UCSD-AML1 (cell line): ENCODE results near the gene SERTAD2.

Experiments used
- DNase-seq: peaks from one replicate; lab custom pipeline; 2025; ENCODE audit not compliant: unreplicated experiment; lab: John Stamatoyannopoulos, UW

SERTAD2 gene, protein sequence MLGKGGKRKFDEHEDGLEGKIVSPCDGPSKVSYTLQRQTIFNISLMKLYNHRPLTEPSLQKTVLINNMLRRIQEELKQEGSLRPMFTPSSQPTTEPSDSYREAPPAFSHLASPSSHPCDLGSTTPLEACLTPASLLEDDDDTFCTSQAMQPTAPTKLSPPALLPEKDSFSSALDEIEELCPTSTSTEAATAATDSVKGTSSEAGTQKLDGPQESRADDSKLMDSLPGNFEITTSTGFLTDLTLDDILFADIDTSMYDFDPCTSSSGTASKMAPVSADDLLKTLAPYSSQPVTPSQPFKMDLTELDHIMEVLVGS

DNA sequence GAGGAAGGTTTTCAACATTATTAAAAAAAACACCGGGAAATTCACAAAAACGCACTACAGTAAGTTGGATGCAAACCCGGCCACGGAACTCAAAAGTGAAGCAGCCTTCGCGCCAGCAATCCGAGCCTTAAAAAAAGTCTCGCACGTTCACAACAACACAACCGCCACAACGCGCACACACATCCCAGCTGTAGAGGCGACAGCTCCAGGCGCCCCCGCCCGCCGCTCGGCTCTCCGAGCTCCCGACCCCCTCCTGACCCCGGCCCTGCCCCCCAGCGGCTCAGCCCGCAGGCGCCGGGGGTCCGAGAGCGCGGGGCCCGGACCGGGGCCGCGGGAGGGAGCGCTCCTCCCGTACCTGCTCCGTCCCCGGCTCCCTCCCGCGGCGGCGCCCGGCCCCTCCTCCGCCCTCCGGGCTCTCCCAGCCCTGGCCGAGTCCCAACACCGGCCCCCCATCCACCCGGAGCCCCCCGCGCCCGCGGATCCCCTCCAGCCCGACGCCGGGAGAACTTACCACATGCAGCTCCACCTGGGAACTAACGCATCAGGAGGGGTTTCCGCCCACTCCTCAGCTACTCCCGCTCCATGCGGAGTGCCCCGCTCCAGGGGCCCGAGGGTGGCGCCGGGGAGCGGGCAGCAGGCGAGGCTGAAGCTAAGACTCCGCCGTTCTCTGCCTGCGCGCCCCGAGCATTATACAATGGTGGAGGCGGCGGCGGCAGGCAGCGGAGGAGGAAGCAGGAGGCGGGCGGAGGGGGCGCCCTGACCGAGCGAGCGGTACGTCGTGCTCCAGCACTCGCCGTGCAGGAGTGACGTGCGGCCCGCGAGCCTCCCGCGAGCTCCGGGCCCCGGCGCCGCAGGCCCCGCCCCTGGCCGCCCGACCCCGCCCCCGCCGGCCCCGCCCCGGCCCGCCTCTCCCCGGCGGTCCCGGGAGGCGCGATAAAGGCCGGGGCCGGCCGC is at the start of gene SERTAD2:
Gene SERTAD2 (minus strand): TSS at position 805 of the 954 bp plus-strand sequence. CDS start 17,042 bp downstream, outside the sequence.
- DNase-seq: peak; percentile 88

DNA sequence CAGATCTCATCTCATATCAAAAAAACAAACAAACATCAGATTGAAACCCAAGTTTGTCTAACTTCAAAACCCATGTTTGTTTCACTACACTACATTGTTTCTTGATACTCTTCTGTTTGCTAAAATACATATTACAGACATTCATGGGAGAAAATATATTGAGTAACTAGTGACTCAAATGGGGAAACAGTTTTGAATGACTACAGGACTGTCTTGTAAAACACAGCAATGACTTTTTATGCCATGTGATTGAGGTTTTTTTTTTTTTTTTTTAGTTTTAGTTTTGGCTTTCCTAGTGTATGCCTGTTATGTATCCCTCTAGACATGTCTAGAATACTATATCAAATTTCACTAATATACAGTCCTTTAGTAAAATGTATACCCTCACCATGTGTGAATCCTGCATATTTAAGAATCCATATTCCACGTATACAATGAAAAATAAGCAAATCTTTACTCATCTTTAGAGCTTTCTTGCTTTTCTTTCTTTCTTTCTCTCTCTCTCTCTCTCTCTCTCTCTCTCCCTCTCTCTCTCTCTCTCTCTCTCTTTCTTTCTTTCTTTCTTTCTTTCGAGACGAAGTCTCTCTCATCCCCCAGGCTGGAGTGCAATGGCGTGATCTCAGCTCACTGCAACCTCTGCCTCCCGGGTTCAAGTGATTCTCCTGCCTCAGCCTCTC is 46.6 kb upstream of the SERTAD2 start:
- DNase-seq: no peak

DNA sequence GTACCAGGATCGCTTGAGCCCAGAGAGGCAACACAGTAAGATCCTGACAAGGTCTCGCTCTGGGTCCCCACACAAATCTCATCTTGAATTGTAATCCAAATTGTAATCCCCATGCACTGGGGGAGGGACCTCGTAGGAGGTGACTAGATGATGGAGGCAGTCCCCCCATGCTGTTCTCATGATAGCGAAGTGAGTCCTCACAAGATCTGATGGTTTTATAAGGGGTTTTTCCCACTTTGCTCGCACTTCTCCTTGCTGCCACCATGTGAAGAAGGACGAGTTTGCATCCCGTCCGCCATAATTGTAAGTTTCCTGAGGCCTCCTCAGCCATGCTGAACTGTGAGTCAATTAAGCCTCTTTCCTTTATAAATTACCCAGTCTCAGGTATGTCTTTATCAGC is 46.0 kb upstream of the SERTAD2 start:
- no peak for DNase-seq

DNA sequence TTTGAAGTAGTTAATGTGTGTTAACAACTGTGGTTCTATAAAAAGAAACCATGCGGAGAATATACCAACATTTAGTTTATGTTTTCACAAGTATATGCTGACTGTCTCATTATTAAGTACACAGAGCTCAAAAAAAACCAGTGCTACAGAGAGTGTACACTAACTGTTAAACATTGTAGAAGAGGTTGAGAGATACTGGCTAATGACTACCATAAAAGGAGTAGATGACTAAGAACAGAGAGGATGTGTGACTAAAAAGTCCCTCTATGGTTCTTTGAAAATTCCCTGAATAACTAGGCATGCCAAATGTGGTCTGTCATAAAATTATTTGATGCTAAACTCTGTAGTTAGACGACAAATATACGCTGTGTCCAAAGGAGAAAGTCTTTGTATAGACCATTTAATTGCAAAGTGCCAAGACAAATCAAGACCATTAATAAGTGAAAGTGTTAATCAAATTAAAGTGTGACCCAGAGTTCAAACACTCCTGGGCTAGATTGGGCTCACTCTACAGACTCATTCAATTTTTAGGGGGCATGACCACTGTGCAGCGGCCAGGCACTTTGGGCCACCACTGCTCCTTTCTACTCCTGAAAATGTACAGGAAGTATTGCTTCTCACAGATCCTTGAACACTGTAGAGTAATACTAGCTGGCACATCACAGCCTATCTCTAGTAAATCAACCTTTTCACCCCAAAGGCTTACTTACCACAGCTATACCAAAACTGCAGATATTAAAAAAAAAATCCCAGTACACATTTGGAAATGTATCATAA is 45.1 kb upstream of the SERTAD2 start:
- DNase-seq: no peak

DNA sequence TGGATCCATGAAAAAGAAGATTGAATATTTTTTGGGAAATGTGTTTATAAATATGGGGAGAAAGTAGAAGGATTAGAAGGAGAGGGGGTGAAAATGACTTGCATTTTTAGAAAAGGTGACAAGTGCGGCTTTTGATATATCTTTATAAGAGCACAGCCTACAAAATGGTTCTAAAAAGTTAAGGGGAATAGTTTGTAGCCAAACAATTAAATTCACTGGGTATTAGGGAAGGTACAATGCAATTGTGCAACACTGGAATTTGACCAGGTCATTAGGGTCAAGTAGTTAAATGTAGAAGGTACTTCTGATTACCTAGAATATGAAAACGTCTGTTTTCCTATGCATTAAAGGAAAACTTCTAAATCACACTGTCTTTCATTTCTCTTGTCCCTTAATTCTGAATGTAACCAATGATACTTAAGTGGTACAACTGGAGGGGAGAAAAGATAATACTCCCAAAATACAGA is 44.5 kb upstream of the SERTAD2 start:
- DNase-seq: no peak

DNA sequence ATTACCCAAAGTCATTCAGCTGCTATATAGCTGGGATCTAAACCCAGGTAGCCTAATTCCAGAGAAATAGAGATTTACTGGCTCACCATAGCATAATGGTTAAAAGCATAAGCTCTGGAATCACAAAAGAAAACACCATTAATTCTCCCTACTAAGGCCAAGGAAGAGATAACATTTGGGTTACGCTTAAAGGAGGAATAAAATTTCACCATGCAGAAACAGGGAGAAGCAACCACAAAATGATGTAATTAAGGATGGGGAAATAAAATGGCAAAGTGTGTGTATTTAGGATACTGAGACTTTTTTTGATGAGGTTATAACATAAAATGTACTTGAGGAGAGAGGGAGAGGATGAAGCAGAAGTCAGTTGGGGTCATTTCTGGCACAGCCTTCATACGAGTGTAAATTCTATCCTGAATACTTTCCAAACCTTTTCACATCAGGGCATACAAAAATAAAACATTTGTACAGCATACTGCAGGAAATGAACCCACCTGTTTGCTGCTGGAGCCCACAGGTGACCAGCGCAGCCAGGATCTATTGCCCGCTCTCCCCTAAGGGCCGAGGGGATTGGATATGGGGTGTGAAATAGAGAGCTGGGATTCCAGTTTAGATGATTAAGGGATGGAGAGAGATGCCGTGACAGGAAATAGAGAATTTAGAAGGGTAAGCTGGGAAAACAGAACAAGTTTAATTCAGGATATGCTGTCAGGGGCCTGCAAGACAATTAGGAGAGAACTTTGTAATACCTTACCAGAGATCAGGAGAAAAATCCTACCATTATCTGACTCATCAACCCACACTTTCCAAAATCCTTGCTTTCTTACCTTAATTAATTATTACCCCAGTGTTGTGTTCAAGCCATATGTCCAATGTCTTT is 43.8 kb upstream of the SERTAD2 start:
- DNase-seq: no peak

DNA sequence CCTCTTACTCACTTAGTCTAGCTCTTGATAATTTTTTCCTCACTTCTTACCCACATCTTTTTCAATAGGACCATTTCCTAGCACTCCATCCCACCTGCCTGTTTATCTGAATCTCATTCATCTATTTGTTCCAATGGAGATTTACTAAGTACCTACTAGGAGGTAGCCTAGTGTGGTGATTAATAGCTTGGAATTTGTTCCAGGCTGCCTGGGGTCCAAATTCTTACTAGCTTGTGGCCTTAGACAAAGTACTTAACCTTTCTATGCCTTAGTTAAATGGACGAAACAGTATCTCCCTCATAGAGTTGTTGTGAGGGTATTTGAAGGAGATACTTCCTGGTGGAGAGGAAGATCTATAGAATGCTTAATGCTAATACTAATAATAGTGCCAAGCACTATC is 42.9 kb upstream of the SERTAD2 start:
- no peak for DNase-seq

DNA sequence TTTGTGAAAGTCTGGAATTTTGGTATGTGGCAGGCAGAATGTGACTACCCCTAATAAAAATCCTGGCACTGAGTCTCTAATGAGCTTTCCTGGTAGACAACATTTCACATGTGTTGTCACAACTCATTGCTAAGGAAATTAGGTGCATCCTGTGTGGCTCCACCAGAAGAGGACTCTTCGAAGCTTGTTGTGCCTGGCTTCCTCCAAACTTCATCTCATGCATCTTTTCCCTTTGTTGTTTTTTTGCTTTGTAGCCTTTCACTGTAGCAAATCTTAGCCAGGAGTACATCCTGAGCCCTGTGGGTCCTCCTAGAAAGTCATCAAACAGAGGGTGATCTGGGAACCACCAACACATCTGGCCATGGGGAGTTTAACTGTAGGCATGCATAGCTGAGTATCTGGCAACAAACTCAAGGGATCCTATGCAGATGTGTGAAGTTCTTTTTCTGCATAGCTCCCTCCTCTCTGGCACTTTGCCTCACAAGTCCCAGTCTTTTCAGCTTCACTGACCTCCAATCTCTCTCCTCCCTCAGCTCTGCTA is 42.1 kb upstream of the SERTAD2 start:
- DNase-seq: no peak

DNA sequence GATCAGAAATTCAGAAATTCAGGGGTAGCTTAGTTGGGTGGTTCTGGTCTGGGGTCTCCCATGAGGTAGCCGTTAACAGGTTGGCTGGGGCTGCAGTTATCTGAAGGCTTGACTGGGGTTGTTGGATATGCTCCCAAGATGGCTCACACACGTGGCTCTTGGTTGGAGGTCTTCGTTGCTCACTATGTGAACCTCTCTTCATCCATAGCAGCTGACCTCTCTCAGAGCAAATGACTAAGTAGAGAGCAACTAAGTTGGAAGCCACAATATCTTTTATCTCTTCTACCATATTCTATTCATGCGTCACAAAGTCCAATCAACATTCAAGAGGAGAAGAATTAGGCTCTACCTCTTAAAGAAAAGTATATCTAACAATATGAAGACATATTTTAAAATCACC is 38.7 kb upstream of the SERTAD2 start:
- no peak for DNase-seq

DNA sequence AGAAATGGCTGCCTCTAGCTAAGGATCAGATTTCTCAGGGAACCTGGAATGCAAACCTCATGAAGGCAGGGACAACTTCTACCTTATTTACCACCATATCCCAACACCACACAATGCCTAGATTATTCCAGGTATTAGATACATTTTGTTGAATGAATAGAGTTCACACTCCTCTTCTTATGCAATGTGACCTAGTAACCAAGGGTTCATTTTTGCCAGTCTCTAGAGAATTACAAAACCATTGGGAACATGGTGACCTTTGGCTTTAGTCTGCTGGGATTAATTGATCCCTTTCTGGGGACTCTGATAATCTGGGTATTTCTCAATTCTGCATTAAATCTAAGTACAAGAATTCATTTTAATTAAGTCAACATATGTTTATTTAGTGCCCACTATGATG is 35.2 kb upstream of the SERTAD2 start:
- no peak for DNase-seq

DNA sequence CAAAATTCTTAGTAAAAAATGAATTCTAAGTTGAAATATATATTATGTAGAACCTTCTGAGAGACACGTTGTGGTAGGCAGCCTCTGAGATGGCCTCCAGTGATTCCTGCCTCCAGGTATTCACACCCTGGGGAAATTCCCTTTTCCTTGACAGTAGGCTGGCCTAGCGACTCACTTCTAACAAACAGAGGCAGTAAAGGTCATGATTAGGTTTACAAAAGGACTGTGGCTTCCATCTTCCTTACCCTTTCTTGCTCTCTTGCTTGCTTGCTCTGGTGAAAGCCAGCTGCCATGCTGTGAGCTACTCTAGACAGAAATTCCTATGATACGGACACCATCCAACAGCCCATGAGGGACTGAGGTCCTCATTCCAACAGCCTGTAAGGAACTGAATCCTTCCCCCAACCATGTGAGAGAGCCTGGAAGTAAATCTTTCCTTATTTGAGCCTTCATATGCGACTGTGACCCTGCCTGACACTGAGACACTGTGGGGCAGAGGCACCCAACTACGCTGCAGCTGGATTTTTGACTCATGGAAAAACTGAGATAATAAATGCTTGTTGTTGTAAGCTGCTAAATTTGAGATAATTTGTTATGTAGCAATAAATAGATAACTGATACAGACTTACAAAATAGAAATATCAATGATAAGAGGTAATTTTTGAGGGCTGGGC is 32.7 kb upstream of the SERTAD2 start:
- no peak for DNase-seq

DNA sequence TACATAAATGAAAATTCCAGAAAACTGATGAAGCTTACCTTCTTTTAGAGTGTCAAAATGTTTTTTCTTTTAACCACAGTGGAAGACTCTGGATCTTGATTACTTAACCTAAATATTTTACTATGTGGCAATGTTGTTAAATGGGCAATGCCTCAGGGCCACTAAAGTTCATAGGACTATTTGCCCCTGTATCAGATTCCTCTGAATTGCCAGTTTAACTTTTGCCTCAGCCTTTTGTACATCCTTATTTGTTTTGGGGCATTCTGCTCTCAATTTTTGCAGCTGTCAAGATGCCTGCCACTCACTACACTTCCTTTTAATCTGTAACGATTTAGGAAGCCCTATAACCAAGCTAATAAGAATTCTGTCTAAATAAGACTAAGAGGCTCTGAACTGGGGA is 31.7 kb upstream of the SERTAD2 start:
- no peak for DNase-seq

DNA sequence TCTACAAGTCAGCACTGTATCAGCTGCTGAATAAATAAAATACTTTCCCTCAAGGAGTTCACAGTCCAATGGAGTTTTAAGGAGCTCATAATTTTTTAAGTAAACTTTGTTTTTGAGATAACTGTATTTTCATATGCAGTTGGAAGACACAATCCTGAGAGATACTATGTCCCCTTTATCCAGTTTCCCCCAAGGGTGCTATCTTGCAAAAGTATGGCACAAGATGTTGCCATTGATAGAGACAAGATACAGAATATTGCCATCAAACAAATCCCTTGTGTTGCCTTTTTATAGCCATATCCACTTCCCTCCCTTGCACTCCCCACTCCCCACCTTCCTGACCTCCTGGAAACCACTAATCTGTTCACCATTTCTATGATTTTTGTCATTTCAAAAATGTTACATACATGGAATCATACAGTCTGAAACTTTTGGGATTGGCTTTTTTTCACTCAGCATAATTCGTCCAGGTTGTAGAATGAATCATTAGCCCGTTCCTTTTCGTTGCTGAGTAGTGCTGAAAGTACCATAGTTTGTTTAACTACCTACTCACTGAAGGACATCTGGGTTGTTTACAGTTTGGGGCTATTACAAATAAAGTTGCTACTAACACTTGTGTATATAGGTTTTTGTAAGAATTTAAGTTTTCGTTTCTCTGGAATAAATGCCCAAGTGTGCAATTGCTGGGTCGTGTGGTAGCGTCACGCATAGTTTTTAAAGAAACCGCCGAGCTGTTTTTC is 30.2 kb upstream of the SERTAD2 start:
- DNase-seq: no peak

DNA sequence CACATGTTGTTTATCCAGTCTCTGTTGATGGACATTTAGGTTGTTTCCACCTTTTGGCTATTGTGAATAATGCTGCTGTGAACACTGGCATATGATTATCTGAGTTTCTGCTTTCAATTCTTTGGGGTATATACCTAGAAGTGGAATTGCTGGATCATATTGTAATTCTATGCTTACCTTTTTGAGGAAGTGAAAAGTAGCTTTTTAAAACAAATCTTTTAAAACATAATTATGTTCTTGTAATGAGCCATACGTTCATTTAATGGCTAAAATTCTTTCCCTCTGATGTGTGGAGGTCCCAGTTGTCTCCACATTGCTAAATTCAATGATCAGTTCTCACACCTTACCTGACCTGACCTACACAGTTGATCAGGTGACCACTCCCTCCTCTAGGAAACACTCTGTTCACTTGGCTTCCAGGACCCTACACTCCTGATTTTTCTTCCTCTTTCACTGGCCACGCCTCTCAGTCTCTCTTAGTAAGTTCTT is 27.8 kb upstream of the SERTAD2 start:
- no peak for DNase-seq

DNA sequence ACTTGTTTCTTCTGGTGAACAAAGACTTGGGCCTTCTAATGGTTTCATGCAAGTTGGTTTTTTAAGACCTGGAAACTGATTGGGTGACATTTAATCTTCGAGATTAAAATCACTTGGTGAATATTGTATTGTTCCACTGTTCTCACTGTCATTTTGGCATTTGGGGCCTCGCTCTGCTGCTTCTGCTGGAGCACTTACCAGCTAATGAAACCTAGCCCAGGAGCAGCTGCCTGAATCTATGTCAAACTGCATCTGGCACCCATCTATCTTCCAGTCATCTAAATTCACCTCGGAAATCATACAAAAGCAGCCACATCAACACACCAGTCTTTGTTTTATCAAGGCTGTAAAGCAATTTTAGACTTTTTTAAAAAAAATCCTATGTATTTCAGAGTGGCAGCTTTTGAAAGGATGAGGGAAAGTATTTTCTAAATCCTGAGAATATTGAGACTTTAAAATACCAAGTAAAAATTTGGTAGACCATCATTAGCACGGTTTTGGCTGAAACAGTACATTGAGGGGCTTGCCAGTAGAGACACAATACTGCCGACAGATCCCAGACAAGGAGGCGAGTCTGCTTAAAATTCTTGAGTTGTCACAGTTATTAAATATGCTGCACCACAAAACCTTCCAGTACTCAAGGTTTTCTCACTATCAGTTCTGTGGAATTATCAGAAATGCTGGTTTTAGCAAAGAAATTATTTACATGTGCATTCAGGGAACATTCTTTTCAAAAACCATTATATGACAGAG is 26.1 kb upstream of the SERTAD2 start:
- no peak for DNase-seq

DNA sequence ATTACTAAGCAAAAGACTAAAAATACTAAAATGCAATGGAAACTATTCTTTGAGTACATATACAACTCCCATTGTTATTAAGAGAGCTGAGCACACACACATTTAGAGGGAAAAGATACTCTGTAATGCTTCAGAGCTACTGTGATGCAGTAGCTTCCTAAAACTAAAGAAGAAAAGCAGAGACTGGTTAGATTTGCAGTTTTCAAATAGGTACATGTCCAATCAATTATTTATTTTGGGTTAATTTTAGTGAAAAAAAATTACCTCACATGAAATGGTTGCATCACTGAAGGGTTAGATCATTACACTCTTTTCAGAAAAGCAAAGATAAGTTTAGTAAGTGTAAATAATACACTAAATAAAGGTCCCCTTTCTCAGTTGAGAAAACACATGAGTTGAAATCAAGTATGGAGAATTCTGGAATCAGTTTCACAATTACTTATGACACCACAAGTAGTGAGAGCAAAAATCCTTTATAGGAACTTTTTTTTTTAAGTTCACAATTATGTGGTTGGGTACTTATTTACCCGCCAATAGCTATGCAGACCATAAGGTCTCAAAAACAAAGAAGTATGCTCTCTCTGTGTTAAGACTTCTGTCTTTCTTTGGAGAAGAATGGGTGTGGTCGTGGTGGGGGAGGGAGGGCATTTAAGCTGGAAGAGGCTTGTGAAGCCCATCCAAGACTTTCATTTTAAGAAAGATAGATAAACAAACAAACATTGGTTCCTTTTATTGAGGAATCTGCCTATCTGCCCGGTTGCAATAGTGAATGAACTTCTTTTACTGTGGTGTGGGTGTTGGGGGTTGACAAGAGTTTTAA is 25.3 kb upstream of the SERTAD2 start:
- no peak for DNase-seq

DNA sequence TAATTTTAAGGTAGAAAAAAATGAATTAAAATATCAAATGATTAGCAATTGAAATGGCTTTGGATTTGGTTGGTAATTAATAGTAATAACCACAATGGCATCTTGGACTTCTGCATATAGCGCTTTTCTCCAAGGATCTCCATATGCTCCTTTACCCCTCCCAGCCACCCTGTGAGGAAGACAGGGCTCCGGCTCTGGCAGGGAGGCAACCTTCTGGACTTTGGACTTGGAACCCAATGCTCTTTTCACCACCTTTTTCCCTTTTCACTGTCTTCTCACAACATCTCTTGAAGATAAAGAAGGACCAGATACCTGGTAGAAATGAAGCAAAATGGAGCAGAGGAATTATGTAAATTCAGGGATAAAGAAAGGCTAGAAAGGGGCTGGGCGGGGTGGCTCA is 23.8 kb upstream of the SERTAD2 start:
- no peak for DNase-seq
